Cardiac septum (tissue), 1 donor: Measurements from ENCODE around the gene ECM1. TPM values are rescaled to one million over a fixed set of nuclear protein-coding genes. Genes with fewer than 3 reads are reported as not detected.

Source experiments
- microRNA-seq: library from miRNA; unstranded; fragments of <30 nt; microRNA quantifications from one replicate; pipeline ENCODE4 v1.2.0, GENCODE V29; 2020
- total RNA-seq: library from RNA; stranded (reverse); fragmentation: NEBNext Ultra II Directional; extraction: Animal tissue kit (Norgen Biotek cat#: 25700); gene quantifications from one replicate; pipeline ENCODE4 v1.2.1, GENCODE V29; 2021
- donor health status: DM: no; HTN: no; CAD: no.

The ECM1 gene
- total RNA-seq, 1 donor from 2014 or later = 14.5 TPM

Small RNA genes within 50 kb of the gene (microRNA-seq; reads per million reads assigned to microRNA genes)
- gene MIR4257 = not detected
- not detected for gene MIR6878

Other genes starting within 250 kb of the ECM1 start
- 57.3 TPM for gene APH1A, start 239.1 kb upstream of the ECM1 start, total RNA-seq
- 11.9 TPM for gene C1orf54, start 235.3 kb upstream of the ECM1 start, total RNA-seq
- 10.0 TPM for gene CIART, start 225.6 kb upstream of the ECM1 start, total RNA-seq
- gene MRPS21, start 214.2 kb upstream of the ECM1 start, total RNA-seq = 67.8 TPM
- gene PRPF3, start 186.6 kb upstream of the ECM1 start, total RNA-seq = 24.5 TPM
- 23.5 TPM for gene RPRD2, start 144.0 kb upstream of the ECM1 start, total RNA-seq
- 30.7 TPM for gene TARS2, start 20.7 kb upstream of the ECM1 start, total RNA-seq
- gene FALEC, start 7.6 kb downstream of the ECM1 start, total RNA-seq = 0.46 TPM
- 28.9 TPM for gene ADAMTSL4, start 41.3 kb downstream of the ECM1 start, total RNA-seq
- gene MCL1, start 71.5 kb downstream of the ECM1 start, total RNA-seq = 145 TPM
- gene ENSA, start 121.5 kb downstream of the ECM1 start, total RNA-seq = 141 TPM
- 12.6 TPM for gene GOLPH3L, start 189.0 kb downstream of the ECM1 start, total RNA-seq
- not detected for gene HORMAD1, start 212.8 kb downstream of the ECM1 start, total RNA-seq